ENCODE results near the gene FNDC3B.

FNDC3B gene

GRCh38 chr3:172442606-172443005 is 403.2 kb downstream of the FNDC3B start:
- no peak for DNase-seq

- DNase-seq = no peak
Measured at GRCh38 chr3:172444821-172445220, 405.4 kb downstream of the FNDC3B start.

DNA sequence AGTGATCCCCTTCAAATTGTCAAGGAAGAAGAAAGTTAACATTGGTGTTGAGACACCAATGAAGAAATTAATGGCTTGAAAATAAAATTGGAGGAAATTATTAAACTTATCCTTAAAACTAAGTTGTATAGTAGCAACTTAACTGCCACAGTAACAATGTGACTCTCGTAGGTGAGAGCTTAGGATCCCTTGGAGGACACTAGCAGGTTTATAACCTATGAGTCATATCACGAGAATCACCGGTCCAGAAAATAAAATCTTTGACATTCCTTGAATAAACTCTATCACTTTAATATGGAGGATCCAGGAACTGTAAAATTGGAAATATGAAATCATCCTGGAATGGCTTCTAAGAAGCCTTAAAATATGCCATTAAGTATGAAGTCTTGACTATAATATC is 406.8 kb downstream of the FNDC3B start:
- no peak for DNase-seq

DNA sequence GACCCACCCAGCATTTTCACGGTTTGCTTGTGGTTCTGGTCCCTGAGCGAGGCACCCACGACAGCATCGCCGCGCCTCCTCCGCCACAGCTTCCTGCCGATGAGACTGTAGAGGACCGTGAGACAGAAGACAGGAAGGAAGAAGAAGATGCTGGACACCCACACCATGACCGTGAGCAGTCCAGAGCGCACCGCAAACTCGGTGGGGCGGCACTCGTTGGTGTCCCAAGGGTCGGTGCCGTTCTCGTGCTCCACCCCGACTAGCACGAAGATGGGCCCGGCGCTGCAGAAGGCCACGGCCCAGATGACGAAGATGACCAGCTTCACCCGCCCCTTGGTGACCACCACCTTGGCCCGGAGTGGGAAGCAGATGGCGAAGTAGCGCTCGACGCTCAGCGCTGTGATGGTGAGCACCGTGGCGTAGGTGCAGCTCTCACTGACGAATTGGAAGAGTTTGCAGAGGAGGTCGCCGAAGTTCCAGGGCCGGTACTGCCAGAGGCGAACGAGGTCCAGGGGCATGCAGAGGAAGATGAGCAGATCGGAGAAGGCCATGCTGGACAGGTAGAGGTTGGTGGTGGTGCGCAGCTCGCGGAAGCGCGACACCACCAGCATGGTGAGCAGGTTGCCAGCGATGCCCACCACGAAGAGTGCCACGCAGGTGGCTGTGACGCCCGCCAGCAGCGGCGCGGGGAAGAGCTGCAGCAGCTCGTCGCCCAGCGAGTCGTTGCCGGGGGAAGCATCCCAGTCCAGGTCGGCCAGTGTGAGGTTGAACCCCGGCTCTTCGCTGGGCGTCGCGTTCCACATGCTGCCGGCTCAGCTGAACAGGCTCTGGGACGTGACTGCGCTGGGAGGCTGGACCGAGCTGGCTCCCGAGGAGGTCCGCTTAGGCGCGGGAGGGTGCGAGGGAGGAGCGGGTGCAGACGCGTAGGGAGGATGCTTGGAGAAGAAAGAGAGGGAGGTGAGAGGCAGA is 408.5 kb downstream of the FNDC3B start, which contains the start of gene GHSR:
TSS of gene GHSR (minus strand) at position 846 of the 969 bp plus-strand sequence. CDS start at position 803, 43 bp downstream.
- peak; percentile 25 for DNase-seq

- no peak for DNase-seq
Measured at GRCh38 chr3:172448661-172449465, 409.5 kb downstream of the FNDC3B start.

DNA sequence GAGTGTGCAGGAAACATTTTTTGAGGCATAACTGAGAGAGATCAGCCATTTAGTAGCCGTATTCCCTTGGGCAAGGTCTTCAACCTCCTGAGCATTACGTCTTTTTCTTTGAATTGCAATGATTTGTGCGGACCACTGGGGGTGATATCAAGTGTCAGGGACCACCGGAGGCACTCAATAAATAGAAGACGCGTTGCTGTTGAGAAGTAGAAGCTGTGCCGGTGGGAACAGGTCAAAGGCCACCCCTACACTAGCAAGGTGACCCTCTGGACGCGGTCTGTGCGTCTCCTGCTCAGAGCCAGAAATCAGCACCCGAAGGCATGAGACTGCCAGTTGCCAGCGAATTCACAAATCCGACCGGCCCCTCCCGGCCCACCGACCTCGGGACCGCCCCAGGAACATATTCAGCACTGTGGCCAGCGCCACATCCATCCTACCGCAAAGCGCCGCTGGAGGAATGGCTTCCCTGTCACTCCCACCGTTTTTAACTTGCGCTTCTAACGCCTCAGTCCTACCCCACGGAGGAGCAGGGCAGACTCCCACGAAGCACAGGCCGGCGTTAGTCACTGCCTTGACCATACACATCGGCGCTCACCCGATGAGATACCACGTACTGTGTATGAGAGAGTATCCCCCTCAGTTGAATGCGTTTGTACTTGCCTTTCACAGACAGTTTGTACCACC is 410.2 kb downstream of the FNDC3B start:
- peak; percentile 32 for DNase-seq

Measured in stimulated activated CD8-positive, alpha-beta memory T cell treated with anti-CD3 and anti-CD28 coated beads, Interleukin-4, amount 100 ng/mL, for 48 hours (primary cell).